Prostate gland (tissue), 2 donors: Measurements from ENCODE around the gene ARMCX6.
A peak's percentile ranks its signal among the peaks of the same experiment; 100 is the strongest.

Experiments
- POLR2A ChIP-seq: fragments of 450-650 bp; IDR thresholded peaks from one replicate; pipeline ENCODE4 v1.6.1; 2016; ENCODE audit warnings: antibody characterized with exemption, mild to moderate bottlenecking
- TF ChIP-seq, protein P1 (sequence below), 4 experiments: fragments of 200-600 bp in 2 of 4; fragments of 450-650 bp in 2 of 4; sonication (generic) in 2 of 4; IDR thresholded peaks; 1 replicate in 3 of 4; 2 replicates in 1 of 4; pipeline ENCODE4 v1.5.1; 2016 to 2019; ENCODE audit warnings: antibody characterized with exemption in 4 of 4, mild to moderate bottlenecking in 2 of 4, moderate library complexity in 2 of 4

DNA sequence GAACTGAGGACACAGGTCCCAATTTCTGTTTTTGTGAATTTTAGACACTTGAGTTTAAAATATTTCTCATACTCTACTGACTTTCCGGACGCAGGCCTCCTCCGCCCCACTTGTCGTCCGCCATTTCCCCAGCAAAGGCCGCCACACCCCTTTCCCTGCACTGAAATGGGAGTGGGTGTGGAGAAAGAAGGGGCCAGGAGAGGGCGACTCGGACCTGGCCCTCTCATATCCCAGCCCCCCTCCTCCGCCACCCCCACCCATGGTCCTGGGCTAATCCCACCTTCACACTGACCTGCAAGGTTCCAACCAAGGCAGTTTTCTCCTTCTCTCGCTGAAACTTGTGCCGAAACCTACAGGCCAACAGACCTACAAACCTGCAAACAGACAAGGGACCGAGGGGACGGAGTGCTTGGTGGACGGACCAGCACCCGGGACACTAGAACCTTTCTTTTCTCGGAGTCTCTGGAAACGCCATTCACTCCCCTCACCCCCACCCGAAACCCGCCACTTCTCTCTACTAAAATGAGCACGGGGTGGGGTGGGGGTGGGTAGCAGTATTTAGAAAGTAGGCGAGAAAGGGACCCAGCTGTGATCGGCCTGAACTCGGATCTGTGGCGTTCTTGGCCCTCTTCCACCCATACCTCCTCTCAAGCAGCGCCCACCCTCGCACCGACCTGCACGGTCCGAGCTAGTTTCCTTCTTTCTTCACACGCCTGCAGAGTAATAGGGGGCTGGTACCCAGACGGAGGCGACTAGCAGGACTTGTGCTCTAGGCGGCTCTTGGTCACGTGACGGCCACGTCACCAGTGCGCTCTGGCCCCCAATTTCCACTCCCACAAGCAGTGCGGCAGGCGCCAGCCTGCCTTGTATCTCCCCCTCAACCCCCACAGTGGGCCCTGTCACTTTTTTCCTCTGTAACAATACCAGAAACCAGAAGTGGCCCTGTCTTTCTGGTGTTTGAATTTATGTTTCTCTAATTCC is at the start of gene ARMCX6:
- peak; percentile 56 for TF ChIP-seq POLR2A
- TF ChIP-seq, protein P1, sequence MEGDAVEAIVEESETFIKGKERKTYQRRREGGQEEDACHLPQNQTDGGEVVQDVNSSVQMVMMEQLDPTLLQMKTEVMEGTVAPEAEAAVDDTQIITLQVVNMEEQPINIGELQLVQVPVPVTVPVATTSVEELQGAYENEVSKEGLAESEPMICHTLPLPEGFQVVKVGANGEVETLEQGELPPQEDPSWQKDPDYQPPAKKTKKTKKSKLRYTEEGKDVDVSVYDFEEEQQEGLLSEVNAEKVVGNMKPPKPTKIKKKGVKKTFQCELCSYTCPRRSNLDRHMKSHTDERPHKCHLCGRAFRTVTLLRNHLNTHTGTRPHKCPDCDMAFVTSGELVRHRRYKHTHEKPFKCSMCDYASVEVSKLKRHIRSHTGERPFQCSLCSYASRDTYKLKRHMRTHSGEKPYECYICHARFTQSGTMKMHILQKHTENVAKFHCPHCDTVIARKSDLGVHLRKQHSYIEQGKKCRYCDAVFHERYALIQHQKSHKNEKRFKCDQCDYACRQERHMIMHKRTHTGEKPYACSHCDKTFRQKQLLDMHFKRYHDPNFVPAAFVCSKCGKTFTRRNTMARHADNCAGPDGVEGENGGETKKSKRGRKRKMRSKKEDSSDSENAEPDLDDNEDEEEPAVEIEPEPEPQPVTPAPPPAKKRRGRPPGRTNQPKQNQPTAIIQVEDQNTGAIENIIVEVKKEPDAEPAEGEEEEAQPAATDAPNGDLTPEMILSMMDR (IDR thresholded peaks at IDR 0.05): peak; percentile 15 to 36 (median 18)
